Subcutaneous adipose tissue (tissue), 4 donors: ENCODE measurements around the gene MRFAP1. TPM values are rescaled to one million over a fixed set of nuclear protein-coding genes. Genes with fewer than 3 reads are reported as not detected.

Experiments
- CTCF ChIP-seq: fragments of 450-650 bp; IDR thresholded peaks from one replicate; pipeline ENCODE4 v1.5.1; 2016; ENCODE audit warnings: low read depth, mild to moderate bottlenecking, control low read depth, antibody characterized with exemption, moderate library complexity
- total RNA-seq, 4 donors: library from RNA; depleted of rRNA; stranded (reverse); fragments of >200 nt; gene quantifications; one replicate each; pipeline ENCODE4 v1.1.0, GENCODE V29; 2016

The MRFAP1 gene
- 100 to 1,000 TPM; 142 to 179 (median 163) TPM for total RNA-seq

- TF ChIP-seq CTCF, result no peak
These were observed at the start of gene MRFAP1 for GRCh38 chr4:6640292-6641163. Gene MRFAP1 (plus strand): TSS chr4:6640685. CDS start chr4:6640863, 178 bp downstream.

GRCh38 chr4:6591313-6591712 lies 49.2 kb upstream of the MRFAP1 start:
- no peak for TF ChIP-seq CTCF

GRCh38 chr4:6591781-6592180 lies 48.7 kb upstream of the MRFAP1 start:
- TF ChIP-seq CTCF, result no peak

GRCh38 chr4:6592804-6593563 lies 47.5 kb upstream of the MRFAP1 start:
- no peak for TF ChIP-seq CTCF

- no peak for TF ChIP-seq CTCF
These were observed 46.1 kb upstream of the MRFAP1 start for GRCh38 chr4:6594341-6594740.

- TF ChIP-seq CTCF, result no peak
These were observed 45.6 kb upstream of the MRFAP1 start for GRCh38 chr4:6594826-6595355.
